Osteoblast (primary cell): Measurements from ENCODE around the gene TRIM69. TPM values are rescaled to one million over a fixed set of nuclear protein-coding genes. Genes with fewer than 3 reads are reported as not detected.
"Not testable (repeated sequence)": the region's sequence is repeated elsewhere in the genome, so short reads cannot be mapped to it uniquely, and the experiment has no call there.

Experiments used
- DNase-seq: peaks from one replicate; pipeline ENCODE4 v3.0.0; 2011; ENCODE audit warnings: low spot score, mixed read lengths; ENCODE audit not compliant: insufficient read length; ENCODE audit errors: missing footprints
- H2AFZ ChIP-seq: 2 replicates; pipeline ENCODE4 v1.6.0; 2011; ENCODE audit warnings: mild to moderate bottlenecking, low read length
- H3K27ac ChIP-seq: 2 replicates; pipeline ENCODE4 v1.5.1; 2011; ENCODE audit warnings: mild to moderate bottlenecking, low read depth, low read length, moderate library complexity
- H3K27me3 ChIP-seq: 2 replicates; pipeline ENCODE4 v1.6.0; 2012; ENCODE audit warnings: mild to moderate bottlenecking, control low read depth, inconsistent platforms, low read length, moderate library complexity; ENCODE audit not compliant: insufficient read depth
- H3K36me3 ChIP-seq: 2 replicates; pipeline ENCODE4 v1.5.1; 2011; ENCODE audit warnings: mild to moderate bottlenecking, low read length, control low read depth, moderate library complexity; ENCODE audit not compliant: insufficient read depth
- H3K4me1 ChIP-seq: 2 replicates; pipeline ENCODE4 v1.5.1; 2011; ENCODE audit warnings: mild to moderate bottlenecking, low read length, control low read depth, moderate library complexity; ENCODE audit not compliant: insufficient read depth
- H3K4me2 ChIP-seq: 2 replicates; pipeline ENCODE4 v1.6.0; 2011; ENCODE audit warnings: mild to moderate bottlenecking, low read length; ENCODE audit not compliant: insufficient read depth
- H3K4me3 ChIP-seq: fragments of 200-600 bp; sonication (generic); 3 replicates; pipeline ENCODE4 v1.5.1; 2012; ENCODE audit warnings: mild to moderate bottlenecking, low read length, inconsistent platforms; ENCODE audit not compliant: insufficient read depth
- H3K79me2 ChIP-seq: 2 replicates; pipeline ENCODE4 v1.6.0; 2012; ENCODE audit warnings: mild to moderate bottlenecking, low read length, control low read depth, inconsistent platforms; ENCODE audit not compliant: insufficient read depth
- H3K9me3 ChIP-seq: 2 replicates; pipeline ENCODE4 v1.5.1; 2011; ENCODE audit warnings: low read depth, low read length, control low read depth
- H4K20me1 ChIP-seq: 2 replicates; pipeline ENCODE4 v1.6.0; 2012; ENCODE audit warnings: mild to moderate bottlenecking, low read length, control low read depth; ENCODE audit not compliant: insufficient read depth
- total RNA-seq: library from RNA; depleted of rRNA; stranded (reverse); fragments of >200 nt; gene quantifications from 2 replicates; pipeline ENCODE4 v1.2.3, GENCODE V29; 2012
- TF ChIP-seq, protein P1 (sequence below): IDR thresholded peaks from 2 replicates; pipeline ENCODE4 v1.5.1; 2011; ENCODE audit warnings: mild to moderate bottlenecking, low read depth, low read length, moderate library complexity; ENCODE audit errors: extremely low read depth

Gene TRIM69, protein sequence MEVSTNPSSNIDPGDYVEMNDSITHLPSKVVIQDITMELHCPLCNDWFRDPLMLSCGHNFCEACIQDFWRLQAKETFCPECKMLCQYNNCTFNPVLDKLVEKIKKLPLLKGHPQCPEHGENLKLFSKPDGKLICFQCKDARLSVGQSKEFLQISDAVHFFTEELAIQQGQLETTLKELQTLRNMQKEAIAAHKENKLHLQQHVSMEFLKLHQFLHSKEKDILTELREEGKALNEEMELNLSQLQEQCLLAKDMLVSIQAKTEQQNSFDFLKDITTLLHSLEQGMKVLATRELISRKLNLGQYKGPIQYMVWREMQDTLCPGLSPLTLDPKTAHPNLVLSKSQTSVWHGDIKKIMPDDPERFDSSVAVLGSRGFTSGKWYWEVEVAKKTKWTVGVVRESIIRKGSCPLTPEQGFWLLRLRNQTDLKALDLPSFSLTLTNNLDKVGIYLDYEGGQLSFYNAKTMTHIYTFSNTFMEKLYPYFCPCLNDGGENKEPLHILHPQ
- total RNA-seq, result 9.4 and 14.7 TPM in 2 replicates

GRCh38 chr15:44736181-44736765 is at the start of gene TRIM69:
TSS of gene TRIM69 (plus strand) at chr15:44736528. CDS start at chr15:44736705, 177 bp downstream.
- H3K79me2 ChIP-seq, result no peaks in the 10 kb centered on the region
- no peaks in the 10 kb centered on the region for H3K27me3 ChIP-seq
- peaks cover 17% of the 10 kb centered on the region for H3K4me1 ChIP-seq
- no peak for DNase-seq
- peak within 1 kb of the TSS; percentile 70 for H3K4me2 ChIP-seq
- peak within 1 kb of the TSS; percentile 15 for H3K4me3 ChIP-seq
- H3K27ac ChIP-seq, result peak within 1 kb of the TSS; percentile 27
- H3K36me3 ChIP-seq, result peaks cover 5% of the 10 kb centered on the region
- TF ChIP-seq, protein P1, sequence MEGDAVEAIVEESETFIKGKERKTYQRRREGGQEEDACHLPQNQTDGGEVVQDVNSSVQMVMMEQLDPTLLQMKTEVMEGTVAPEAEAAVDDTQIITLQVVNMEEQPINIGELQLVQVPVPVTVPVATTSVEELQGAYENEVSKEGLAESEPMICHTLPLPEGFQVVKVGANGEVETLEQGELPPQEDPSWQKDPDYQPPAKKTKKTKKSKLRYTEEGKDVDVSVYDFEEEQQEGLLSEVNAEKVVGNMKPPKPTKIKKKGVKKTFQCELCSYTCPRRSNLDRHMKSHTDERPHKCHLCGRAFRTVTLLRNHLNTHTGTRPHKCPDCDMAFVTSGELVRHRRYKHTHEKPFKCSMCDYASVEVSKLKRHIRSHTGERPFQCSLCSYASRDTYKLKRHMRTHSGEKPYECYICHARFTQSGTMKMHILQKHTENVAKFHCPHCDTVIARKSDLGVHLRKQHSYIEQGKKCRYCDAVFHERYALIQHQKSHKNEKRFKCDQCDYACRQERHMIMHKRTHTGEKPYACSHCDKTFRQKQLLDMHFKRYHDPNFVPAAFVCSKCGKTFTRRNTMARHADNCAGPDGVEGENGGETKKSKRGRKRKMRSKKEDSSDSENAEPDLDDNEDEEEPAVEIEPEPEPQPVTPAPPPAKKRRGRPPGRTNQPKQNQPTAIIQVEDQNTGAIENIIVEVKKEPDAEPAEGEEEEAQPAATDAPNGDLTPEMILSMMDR, result no peak
- H2AFZ ChIP-seq, result peak within 1 kb of the TSS; percentile 75
- no peaks in the 10 kb centered on the region for H3K9me3 ChIP-seq
- H4K20me1 ChIP-seq, result no peaks in the 10 kb centered on the region

DNA sequence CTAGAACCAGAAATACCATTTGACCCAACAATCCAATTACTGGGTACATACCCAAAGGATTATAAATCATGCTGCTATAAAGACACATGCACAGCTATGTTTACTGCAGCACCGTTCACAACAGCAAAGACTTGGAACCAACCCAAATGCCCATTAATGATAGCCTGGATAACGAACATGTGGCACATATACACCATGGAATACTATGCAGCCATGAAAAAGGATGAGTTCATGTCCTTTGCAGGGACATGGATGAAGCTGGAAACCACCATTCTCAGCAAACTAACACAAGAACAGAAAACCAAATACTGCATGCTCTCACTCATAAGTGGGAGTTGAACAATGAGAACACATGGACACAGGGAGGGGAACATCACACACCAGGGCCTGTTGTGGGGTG is 47.0 kb upstream of the TRIM69 start:
- not testable (repeated sequence) for H2AFZ ChIP-seq, H3K27ac ChIP-seq, H3K4me1 ChIP-seq, H3K79me2 ChIP-seq, H3K36me3 ChIP-seq, H3K9me3 ChIP-seq, H3K4me3 ChIP-seq, DNase-seq, H3K4me2 ChIP-seq, H3K27me3 ChIP-seq, H4K20me1 ChIP-seq

GRCh38 chr15:44690245-44690644 is 46.1 kb upstream of the TRIM69 start:
- H3K9me3 ChIP-seq, H3K4me1 ChIP-seq, H3K36me3 ChIP-seq, H3K27ac ChIP-seq, H3K79me2 ChIP-seq, H4K20me1 ChIP-seq, H3K4me3 ChIP-seq, H2AFZ ChIP-seq, H3K27me3 ChIP-seq, DNase-seq, H3K4me2 ChIP-seq: not testable (repeated sequence)

GRCh38 chr15:44692659-44693058 is 43.7 kb upstream of the TRIM69 start:
- Histone ChIP-seq H3K79me2 (no peaks in the 10 kb centered on the region), H3K9me3 (no peaks in the 10 kb centered on the region), H3K4me3 (no peak overlapping the region), H3K4me2 (no peak overlapping the region), H2AFZ (no peak overlapping the region), H3K4me1 (no peaks in the 10 kb centered on the region), H4K20me1 (no peaks in the 10 kb centered on the region), H3K36me3 (no peaks in the 10 kb centered on the region), H3K27me3 (peaks cover 10% of the 10 kb centered on the region), H3K27ac (no peak overlapping the region)
- DNase-seq, result peak; percentile 58
- TF ChIP-seq, protein P1, result no peak

- Histone ChIP-seq H3K36me3 (no peaks in the 10 kb centered on the region), H3K27ac (no peak overlapping the region), H3K4me3 (no peak overlapping the region), H2AFZ (peak overlapping the region; percentile 41), H3K27me3 (peaks cover 13% of the 10 kb centered on the region), H3K4me2 (peak overlapping the region; percentile 63), H3K79me2 (no peaks in the 10 kb centered on the region), H3K4me1 (no peaks in the 10 kb centered on the region), H3K9me3 (no peaks in the 10 kb centered on the region), H4K20me1 (no peaks in the 10 kb centered on the region)
- no peak for DNase-seq
- TF ChIP-seq, protein P1, result no peak
Measured at GRCh38 chr15:44694416-44694815, 41.9 kb upstream of the TRIM69 start.
